ENCODE results near the gene CA9.

- no peak for TF ChIP-seq CTCF (conservative IDR thresholded peaks at IDR 0.05)
- TF ChIP-seq EZH2 (IDR thresholded peaks at IDR 0.05; ENCODE audit: low read depth) = no peak
Measured at GRCh38 chr9:35629597-35629996, 44.1 kb upstream of the CA9 start.
